Natural killer cell (primary cell): ENCODE results near the gene FAF1. TPM values are rescaled to one million over a fixed set of nuclear protein-coding genes. Genes with fewer than 3 reads are reported as not detected.

ENCODE experiments used
- ATAC-seq, 3 donors: fragments of 150-1000 bp in 2 of 3; fragments of 200-7000 bp in 1 of 3; cut with Tn5 transposase; 1 replicate in 1 of 3; 2 replicates in 2 of 3; pipeline ENCODE4 v1.10.0; 2021; ENCODE audit warnings: mild to moderate bottlenecking in 2 of 3, moderate library complexity in 2 of 3
- DNase-seq, 2 donors: peaks; one replicate each; pipeline versions ENCODE4 v3.0.0 to v3.0.0-alpha.2; 2013 to 2021; ENCODE audit warnings: mixed read lengths in 1 of 2
- H3K27ac ChIP-seq: one replicate; pipeline ENCODE4 v1.5.1; 2013; ENCODE audit warnings: mild to moderate bottlenecking, low read length
- H3K27me3 ChIP-seq: one replicate; pipeline ENCODE4 v1.6.1; 2013; ENCODE audit warnings: low read length; ENCODE audit not compliant: control insufficient read depth, insufficient read depth
- H3K36me3 ChIP-seq: one replicate; pipeline ENCODE4 v1.6.1; 2013; ENCODE audit warnings: low read length; ENCODE audit not compliant: control insufficient read depth, insufficient read depth
- H3K4me1 ChIP-seq: one replicate; pipeline ENCODE4 v1.6.1; 2013; ENCODE audit warnings: low read length; ENCODE audit not compliant: control insufficient read depth, insufficient read depth
- H3K4me3 ChIP-seq: one replicate; pipeline ENCODE4 v1.5.1; 2013; ENCODE audit warnings: low read length
- H3K9me3 ChIP-seq: one replicate; pipeline ENCODE4 v1.6.1; 2013; ENCODE audit warnings: low read length; ENCODE audit not compliant: control insufficient read depth, insufficient read depth
- H3K27ac Mint-ChIP-seq, 2 donors: one replicate each; pipeline ENCODE4 v1.8.0; 2022; ENCODE audit warnings: mild to moderate bottlenecking in 2 of 2, mixed read lengths in 2 of 2, moderate library complexity in 1 of 2
- H3K27me3 Mint-ChIP-seq, 2 donors: one replicate each; pipeline ENCODE4 v1.8.0; 2022; ENCODE audit warnings: low read depth in 2 of 2, mixed read lengths in 2 of 2
- H3K36me3 Mint-ChIP-seq: one replicate; pipeline ENCODE4 v1.8.0; 2022; ENCODE audit warnings: mixed read lengths
- H3K4me1 Mint-ChIP-seq, 2 donors: one replicate each; pipeline ENCODE4 v1.8.0; 2022; ENCODE audit warnings: mixed read lengths in 2 of 2
- H3K4me3 Mint-ChIP-seq: one replicate; pipeline ENCODE4 v1.8.0; 2022; ENCODE audit warnings: mild to moderate bottlenecking, moderate library complexity, mixed read lengths
- H3K9me3 Mint-ChIP-seq, 2 donors: one replicate each; pipeline ENCODE4 v1.8.0; 2022; ENCODE audit warnings: mixed read lengths in 2 of 2
- WGBS: methylation state at CpG from one replicate; pipeline ENCODE4 v1.1.7; 2013; ENCODE audit warnings: missing lambda C conversion rate; ENCODE audit not compliant: insufficient coverage; 5-methylcytosine and 5-hydroxymethylcytosine counted together
- intact Hi-C: fragments of 100-400 bp; cut with micrococcal nuclease; formaldehyde crosslinking; loops from one replicate; pipeline ENCODE4 v1.14.2; 2022
- total RNA-seq, 4 donors: library from RNA; stranded (reverse); fragments of 120-200 nt in 1 of 4; gene quantifications; one replicate each; pipeline versions ENCODE4 v1.2.3 to v1.2.4, GENCODE V29; 2013 to 2022
- TF ChIP-seq, protein P1 (sequence below): fragments of 200-600 bp; IDR thresholded peaks from one replicate; pipeline ENCODE4 v1.8.0; 2022; ENCODE audit warnings: antibody characterized with exemption

FAF1 gene
- total RNA-seq, 3 donors from 2014 or later (not counting 1 experiment from before 2014, with no cell fraction given): 56.8 to 59.7 (median 57.2) TPM

GRCh38 chr1:50418600-50419109 lies 541.4 kb downstream of the FAF1 start:
- no peaks in the 10 kb centered on the region for H3K36me3 ChIP-seq
- no peak overlapping the region for H3K27ac ChIP-seq
- Mint-ChIP-seq H3K27ac (no peak overlapping the region), H3K27me3 (peaks cover 73 to 77% of the 10 kb centered on the region in 2 donors), H3K9me3 (no peaks in the 10 kb centered on the region), H3K36me3 (peaks cover 8% of the 10 kb centered on the region), H3K4me3 (no peak overlapping the region), H3K4me1 (peaks cover 34 to 46% of the 10 kb centered on the region in 2 donors)
- peak in 1 of 3 donors; percentile 33 for ATAC-seq
- H3K9me3 ChIP-seq: no peaks in the 10 kb centered on the region
- WGBS: 5% methylated on average over 64 of the region's 64 CpGs
- no peak overlapping the region for H3K4me3 ChIP-seq
- TF ChIP-seq, protein P1, sequence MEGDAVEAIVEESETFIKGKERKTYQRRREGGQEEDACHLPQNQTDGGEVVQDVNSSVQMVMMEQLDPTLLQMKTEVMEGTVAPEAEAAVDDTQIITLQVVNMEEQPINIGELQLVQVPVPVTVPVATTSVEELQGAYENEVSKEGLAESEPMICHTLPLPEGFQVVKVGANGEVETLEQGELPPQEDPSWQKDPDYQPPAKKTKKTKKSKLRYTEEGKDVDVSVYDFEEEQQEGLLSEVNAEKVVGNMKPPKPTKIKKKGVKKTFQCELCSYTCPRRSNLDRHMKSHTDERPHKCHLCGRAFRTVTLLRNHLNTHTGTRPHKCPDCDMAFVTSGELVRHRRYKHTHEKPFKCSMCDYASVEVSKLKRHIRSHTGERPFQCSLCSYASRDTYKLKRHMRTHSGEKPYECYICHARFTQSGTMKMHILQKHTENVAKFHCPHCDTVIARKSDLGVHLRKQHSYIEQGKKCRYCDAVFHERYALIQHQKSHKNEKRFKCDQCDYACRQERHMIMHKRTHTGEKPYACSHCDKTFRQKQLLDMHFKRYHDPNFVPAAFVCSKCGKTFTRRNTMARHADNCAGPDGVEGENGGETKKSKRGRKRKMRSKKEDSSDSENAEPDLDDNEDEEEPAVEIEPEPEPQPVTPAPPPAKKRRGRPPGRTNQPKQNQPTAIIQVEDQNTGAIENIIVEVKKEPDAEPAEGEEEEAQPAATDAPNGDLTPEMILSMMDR: no peak
- H3K4me1 ChIP-seq: peaks cover 26% of the 10 kb centered on the region
- DNase-seq: no peak
- H3K27me3 ChIP-seq: peaks cover 61% of the 10 kb centered on the region
- intact Hi-C loops: no loop called here

- Mint-ChIP-seq H3K27me3 (peaks cover 73 to 77% of the 10 kb centered on the region in 2 donors), H3K9me3 (no peaks in the 10 kb centered on the region), H3K4me3 (peak overlapping the region; percentile 25), H3K4me1 (peaks cover 28 to 40% of the 10 kb centered on the region in 2 donors), H3K27ac (no peak overlapping the region), H3K36me3 (peaks cover 8% of the 10 kb centered on the region)
- peaks cover 57% of the 10 kb centered on the region for H3K27me3 ChIP-seq
- no peak overlapping the region for H3K4me3 ChIP-seq
- ATAC-seq (no peak), DNase-seq (no peak)
- no peaks in the 10 kb centered on the region for H3K36me3 ChIP-seq
- H3K9me3 ChIP-seq: no peaks in the 10 kb centered on the region
- peaks cover 21% of the 10 kb centered on the region for H3K4me1 ChIP-seq
- 10% methylated on average over 14 of the region's 20 CpGs for WGBS
- TF ChIP-seq, protein P1: no peak
- no peak overlapping the region for H3K27ac ChIP-seq
- intact Hi-C loops: no loop called here
Measured at GRCh38 chr1:50417946-50418599, 542.0 kb downstream of the FAF1 start.

DNA sequence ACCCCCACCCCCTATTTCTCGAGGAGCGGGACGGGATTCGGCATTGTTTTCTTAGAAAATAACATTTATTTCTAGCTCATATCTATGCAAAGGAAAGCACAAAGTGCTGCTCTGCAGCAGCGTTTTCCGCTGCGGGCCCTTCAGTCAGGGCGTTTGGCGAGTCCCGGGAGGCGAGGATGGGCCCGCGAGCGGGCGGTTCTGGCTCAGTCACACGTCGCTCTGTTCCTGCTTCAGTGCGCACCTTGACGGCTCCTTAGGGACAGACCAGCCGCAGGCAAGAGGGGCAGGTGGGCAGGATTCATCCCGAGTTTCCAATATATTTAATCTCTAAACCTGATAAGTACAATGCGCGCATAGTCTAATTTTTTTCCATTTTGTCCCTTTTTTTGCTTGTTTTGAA lies 542.6 kb downstream of the FAF1 start:
- DNase-seq (no peak), ATAC-seq (no peak)
- H3K36me3 ChIP-seq: no peaks in the 10 kb centered on the region
- no peak overlapping the region for H3K27ac ChIP-seq
- peaks cover 16% of the 10 kb centered on the region for H3K4me1 ChIP-seq
- Mint-ChIP-seq H3K27ac (no peak overlapping the region), H3K9me3 (no peaks in the 10 kb centered on the region), H3K4me3 (no peak overlapping the region), H3K36me3 (peaks cover 8% of the 10 kb centered on the region), H3K27me3 (peaks cover 73 to 77% of the 10 kb centered on the region in 2 donors), H3K4me1 (peaks cover 25 to 34% of the 10 kb centered on the region in 2 donors)
- H3K27me3 ChIP-seq: peaks cover 55% of the 10 kb centered on the region
- H3K4me3 ChIP-seq: no peak overlapping the region
- TF ChIP-seq, protein P1: no peak
- intact Hi-C loops: no loop called here
- H3K9me3 ChIP-seq: no peaks in the 10 kb centered on the region
- 14% methylated on average over 23 of the region's 23 CpGs for WGBS
